ENCODE results near the gene PCBP1.
"Not testable (repeated sequence)": the region's sequence is repeated elsewhere in the genome, so short reads cannot be mapped to it uniquely, and the experiment has no call there.

PCBP1 gene

GRCh38 chr2:70128005-70128404 lies 40.7 kb downstream of the PCBP1 start:
- FAIRE-seq = no peak

GRCh38 chr2:70131344-70132143 lies 44.3 kb downstream of the PCBP1 start:
- not testable (repeated sequence) for FAIRE-seq

GRCh38 chr2:70132244-70133126 lies 45.2 kb downstream of the PCBP1 start:
- FAIRE-seq = peak; percentile 87

- FAIRE-seq = no peak
These were observed 45.8 kb downstream of the PCBP1 start for GRCh38 chr2:70133127-70133452.

GRCh38 chr2:70133491-70134322 lies 46.4 kb downstream of the PCBP1 start:
- no peak for FAIRE-seq

- not testable (repeated sequence) for FAIRE-seq
These were observed 47.2 kb downstream of the PCBP1 start for GRCh38 chr2:70134323-70134983.
